ENCODE measurements around the gene GABRE.
"Not testable (repeated sequence)": the region's sequence is repeated elsewhere in the genome, so short reads cannot be mapped to it uniquely, and the experiment has no call there.

The GABRE gene

GRCh38 chrX:151962034-151962433 is 12.4 kb downstream of the GABRE start:
- DNase-seq, result no peak

- DNase-seq, result no peak
These were observed 16.4 kb downstream of the GABRE start for GRCh38 chrX:151958101-151958500.

GRCh38 chrX:151954730-151955129 is 19.7 kb downstream of the GABRE start:
- DNase-seq, result no peak

GRCh38 chrX:151938172-151938571 is 36.3 kb downstream of the GABRE start:
- no peak for DNase-seq

- no peak for DNase-seq
These were observed 39.1 kb downstream of the GABRE start for GRCh38 chrX:151935358-151935757.

- no peak for DNase-seq
These were observed 45.4 kb downstream of the GABRE start for GRCh38 chrX:151929126-151929525.

- no peak for DNase-seq
These were observed 50.8 kb downstream of the GABRE start for GRCh38 chrX:151923648-151924047.

- no peak for DNase-seq
These were observed 51.8 kb downstream of the GABRE start for GRCh38 chrX:151922692-151923091.

- DNase-seq, result no peak
These were observed 52.6 kb downstream of the GABRE start for GRCh38 chrX:151921866-151922265.

- DNase-seq, result no peak
These were observed 53.2 kb downstream of the GABRE start for GRCh38 chrX:151921292-151921691.

- DNase-seq, result no peak
These were observed 53.9 kb downstream of the GABRE start for GRCh38 chrX:151920530-151920929.

GRCh38 chrX:151920101-151920500 is 54.4 kb downstream of the GABRE start:
- DNase-seq, result no peak

- DNase-seq, result no peak
These were observed 54.9 kb downstream of the GABRE start for GRCh38 chrX:151919610-151920009.

GRCh38 chrX:151918736-151919135 is 55.7 kb downstream of the GABRE start:
- not testable (repeated sequence) for DNase-seq

- no peak for DNase-seq
These were observed 61.7 kb downstream of the GABRE start, which contains the start of gene MAGEA4 for GRCh38 chrX:151912780-151913179. Gene MAGEA4 (plus strand): TSS chrX:151912889. CDS start chrX:151923665, 10,776 bp downstream.

- no peak for DNase-seq
These were observed 62.3 kb downstream of the GABRE start for GRCh38 chrX:151912221-151912620.

GRCh38 chrX:151904989-151905388 is 69.5 kb downstream of the GABRE start:
- DNase-seq, result no peak

Data from NCI-H1092 (cell line).